Measurements from ENCODE around the gene KBTBD4.
"Not testable (repeated sequence)": the region's sequence is repeated elsewhere in the genome, so short reads cannot be mapped to it uniquely, and the experiment has no call there.

The KBTBD4 gene

DNA sequence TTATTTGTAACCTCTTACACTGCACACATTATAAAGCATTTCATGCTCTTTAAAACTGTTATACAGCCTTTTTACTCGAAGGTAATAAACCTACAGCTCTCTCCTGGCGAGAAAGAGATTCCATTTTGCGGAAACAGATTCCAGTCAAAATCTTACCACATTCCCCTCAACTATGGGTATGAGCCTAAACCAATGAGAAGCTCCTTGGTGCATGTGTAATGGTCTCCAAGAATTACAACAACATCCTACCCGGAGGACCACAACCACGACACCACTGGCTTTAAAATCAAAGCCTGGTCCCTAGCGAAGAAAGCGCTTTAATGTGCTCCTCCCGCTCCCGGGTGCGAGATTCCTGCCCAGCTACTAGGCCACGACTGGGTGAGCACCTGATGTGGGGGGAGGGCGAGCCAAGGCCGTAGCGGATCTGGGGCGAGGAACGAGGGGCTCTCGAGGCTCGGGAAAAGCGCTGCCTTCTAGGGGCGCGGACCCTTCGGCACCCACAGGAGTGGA is 26.7 kb downstream of the KBTBD4 start:
- TF ChIP-seq CTCF (IDR thresholded peaks at IDR 0.05; ENCODE audit: low read depth, low read length, missing control alignments): no peak
- H3K4me3 ChIP-seq (replicated peaks; ENCODE audit: low read depth, low read length): peak overlapping the region; percentile 87
- DNase-seq (ENCODE audit: extremely low read depth, low read depth): no peak

DNA sequence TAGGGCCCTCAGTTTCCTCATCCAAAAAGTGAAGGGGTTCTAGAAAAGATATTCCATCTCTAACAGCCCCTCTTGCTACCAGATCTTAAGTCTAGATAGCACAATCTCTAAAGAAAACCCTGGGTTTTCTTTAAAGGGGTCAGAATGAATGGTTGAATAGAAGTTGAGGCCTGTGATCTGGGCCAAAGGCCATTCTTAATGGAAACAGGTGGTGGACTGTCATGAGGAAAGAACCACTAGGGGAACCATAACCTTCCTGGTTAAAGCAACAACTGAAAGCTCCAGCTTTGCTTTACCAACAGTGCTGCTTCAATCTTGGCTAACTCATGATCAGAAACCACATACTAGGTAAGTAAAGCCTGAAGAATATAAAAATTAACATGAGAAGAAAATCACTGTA is 27.7 kb downstream of the KBTBD4 start:
- DNase-seq (ENCODE audit: extremely low read depth, low read depth): no peak
- peak; percentile 49 for TF ChIP-seq CTCF (IDR thresholded peaks at IDR 0.05; ENCODE audit: low read depth, low read length, missing control alignments)
- H3K4me3 ChIP-seq (replicated peaks; ENCODE audit: low read depth, low read length): peak overlapping the region; percentile 87

DNA sequence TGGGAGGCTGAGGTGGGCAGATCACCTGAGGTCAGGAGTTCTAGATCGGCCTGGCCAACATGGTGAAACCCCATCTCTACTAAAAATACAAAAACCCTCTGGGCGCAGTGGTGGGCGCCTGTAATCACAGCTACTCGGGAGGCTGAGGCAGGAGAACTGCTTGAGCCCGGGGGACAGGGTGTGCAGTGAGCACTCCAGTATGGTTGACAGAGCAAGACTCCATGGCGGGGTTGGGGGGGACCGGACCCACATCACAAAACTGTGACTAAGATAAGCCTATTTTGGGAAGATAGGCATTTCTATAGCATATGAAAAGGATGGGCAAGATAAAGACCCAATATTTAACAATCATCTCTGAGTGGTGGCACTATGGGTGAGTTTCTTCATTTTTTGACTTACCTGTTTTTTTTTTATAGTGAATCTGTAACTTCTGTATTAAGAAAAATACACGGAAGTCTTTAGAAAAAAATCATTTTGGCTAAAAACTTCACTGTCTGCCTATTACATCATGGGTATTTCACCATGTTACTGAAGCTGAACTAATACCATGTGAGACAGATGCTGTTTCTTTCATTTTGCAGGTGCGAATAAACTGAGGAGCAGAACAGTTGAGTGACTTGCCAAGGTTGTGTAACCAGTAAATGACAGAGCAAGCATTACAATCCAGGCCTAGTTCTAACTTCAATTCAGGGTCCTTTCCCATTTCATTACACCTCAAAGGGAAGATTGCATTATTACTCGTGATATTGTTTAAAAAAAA is 28.3 kb downstream of the KBTBD4 start:
- peak overlapping the region; percentile 87 for H3K4me3 ChIP-seq (replicated peaks; ENCODE audit: low read depth, low read length)
- no peak for DNase-seq (ENCODE audit: extremely low read depth, low read depth)
- TF ChIP-seq CTCF (IDR thresholded peaks at IDR 0.05; ENCODE audit: low read depth, low read length, missing control alignments): no peak

DNA sequence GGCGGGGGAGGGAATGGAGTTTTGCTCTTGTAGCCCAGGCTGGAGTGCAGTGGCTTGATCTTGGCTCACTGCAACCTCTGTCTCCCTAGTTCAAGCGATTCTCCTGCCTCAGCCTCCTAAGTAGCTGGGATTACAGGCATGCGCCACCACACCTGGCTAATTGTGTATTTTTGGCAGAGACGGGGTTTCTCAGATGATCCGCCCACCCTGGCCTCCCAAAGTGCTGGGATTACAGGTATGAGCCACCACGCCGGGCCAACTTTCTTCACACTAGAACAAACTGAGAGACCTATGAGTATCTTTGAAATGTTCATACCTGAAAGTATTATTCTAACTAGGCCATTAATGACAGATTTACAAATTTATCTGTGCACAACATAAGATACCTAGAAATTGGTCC is 32.5 kb downstream of the KBTBD4 start:
- DNase-seq (ENCODE audit: extremely low read depth, low read depth); H3K4me3 ChIP-seq (replicated peaks; ENCODE audit: low read depth, low read length): not testable (repeated sequence)

- H3K4me3 ChIP-seq (replicated peaks; ENCODE audit: low read depth, low read length): no peak overlapping the region
- no peak for TF ChIP-seq CTCF (IDR thresholded peaks at IDR 0.05; ENCODE audit: low read depth, low read length, missing control alignments)
- DNase-seq (ENCODE audit: extremely low read depth, low read depth): no peak
Measured at GRCh38 chr11:47545298-47545697, 33.5 kb downstream of the KBTBD4 start.

DNA sequence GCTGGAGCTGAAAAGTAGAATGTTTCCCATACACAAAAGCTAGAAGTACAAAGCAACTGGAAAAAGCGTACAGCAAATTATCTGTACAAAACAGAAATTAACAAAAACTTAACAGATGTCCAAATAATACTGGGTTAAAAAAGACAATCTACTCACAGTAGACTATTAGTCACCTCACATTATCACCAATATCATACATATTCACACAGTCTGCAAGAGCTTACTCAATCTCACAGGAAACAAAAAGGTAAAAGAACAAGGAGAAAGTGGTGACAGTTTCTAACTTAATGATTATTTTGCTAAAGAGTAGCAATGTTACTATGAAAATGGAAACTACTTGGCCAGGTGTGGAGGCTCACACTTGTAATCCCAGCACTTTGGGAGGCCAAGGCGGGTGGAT is 37.7 kb downstream of the KBTBD4 start:
- no peak for TF ChIP-seq CTCF (IDR thresholded peaks at IDR 0.05; ENCODE audit: low read depth, low read length, missing control alignments)
- H3K4me3 ChIP-seq (replicated peaks; ENCODE audit: low read depth, low read length): no peak overlapping the region
- DNase-seq (ENCODE audit: extremely low read depth, low read depth): no peak

DNA sequence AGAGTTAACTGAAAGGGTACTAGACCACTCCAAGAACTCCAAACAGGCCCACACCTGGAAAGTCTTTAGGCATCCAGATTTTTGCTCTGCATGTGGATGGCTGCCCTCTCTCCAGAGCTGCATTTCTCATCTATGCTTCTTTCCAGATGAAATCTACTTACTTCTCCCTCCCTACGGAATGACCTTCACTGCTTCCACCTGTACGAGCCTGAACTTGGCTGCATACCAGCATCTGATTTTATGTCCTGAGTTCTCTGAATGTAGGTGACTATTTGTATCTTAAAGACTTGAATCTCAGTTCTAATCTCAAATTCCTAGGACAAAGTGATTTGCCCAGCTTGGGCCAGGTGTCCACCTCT is 39.1 kb downstream of the KBTBD4 start:
- no peak for DNase-seq (ENCODE audit: extremely low read depth, low read depth)
- no peak overlapping the region for H3K4me3 ChIP-seq (replicated peaks; ENCODE audit: low read depth, low read length)
- TF ChIP-seq CTCF (IDR thresholded peaks at IDR 0.05; ENCODE audit: low read depth, low read length, missing control alignments): no peak
